Measurements from ENCODE around the gene VPS39. TPM values are rescaled to one million over a fixed set of nuclear protein-coding genes. Genes with fewer than 3 reads are reported as not detected.

VPS39 gene
- total and polyA plus RNA-seq, 2 of the 8 experiments (the other 6 are each of a cell fraction or from before 2014, with no cell fraction given), result 34.4 to 36.6 TPM

GRCh38 chr15:42160136-42160535 lies 48.0 kb downstream of the VPS39 start:
- Histone ChIP-seq H2AK5ac (ENCODE audit: low read depth, low read length) (no peak overlapping the region), H2AFZ (ENCODE audit: low read length) (no peak overlapping the region), H2BK15ac (ENCODE audit: low read length) (no peak overlapping the region), H2BK5ac (ENCODE audit: low read depth, low read length) (no peak overlapping the region), H3K9me3 (ENCODE audit: insufficient read depth in 2 of 2, low read depth in 1 of 2, low read length in 1 of 2) (no peaks in the 10 kb centered on the region), H3K4me1 (replicated peaks in 1 of 4; ENCODE audit: control insufficient read depth in 3 of 4, insufficient read depth in 4 of 4, low read length in 3 of 4) (no peaks in the 10 kb centered on the region), H3K27me3 (replicated peaks in 1 of 4; ENCODE audit: control insufficient read depth in 3 of 4, extremely low read depth in 1 of 4, insufficient read depth in 3 of 4, low read length in 3 of 4) (no peaks in the 10 kb centered on the region), H2BK20ac (ENCODE audit: low read length) (no peak overlapping the region), H3K79me2 (ENCODE audit: control insufficient read depth in 1 of 2, insufficient read depth in 2 of 2, low read length in 2 of 2) (no peaks in the 10 kb centered on the region), H3K4me2 (ENCODE audit: insufficient read depth in 1 of 2, low read depth in 2 of 2, low read length in 2 of 2) (no peak overlapping the region), H3K23me2 (ENCODE audit: low read depth, low read length) (no peaks in the 10 kb centered on the region), H3K18ac (ENCODE audit: extremely low read depth, low read length) (no peak overlapping the region), H4K5ac (ENCODE audit: insufficient read length, low read depth, low read length) (no peak overlapping the region), H4K20me1 (replicated peaks in 1 of 2; ENCODE audit: control insufficient read depth in 1 of 2, insufficient read depth in 2 of 2, low read length in 2 of 2) (peaks cover 2 to 3% of the 10 kb centered on the region in 2 experiments), H3K27ac (ENCODE audit: low read depth, low read length) (no peak overlapping the region), H3K36me3 (ENCODE audit: control insufficient read depth in 2 of 4, insufficient read depth in 4 of 4, low read length in 3 of 4) (peaks cover 13 to 48% (median 29%) of the 10 kb centered on the region in 4 experiments), H3K79me1 (ENCODE audit: low read depth, low read length) (no peaks in the 10 kb centered on the region), H4K91ac (replicated peaks; ENCODE audit: insufficient read length, low read length) (no peak overlapping the region), H2BK12ac (ENCODE audit: low read depth, low read length) (no peak overlapping the region), H3K4ac (replicated peaks; ENCODE audit: insufficient read length, low read depth, low read length) (no peak overlapping the region), H3K14ac (ENCODE audit: insufficient read length) (no peak overlapping the region), H3K9ac (replicated peaks in 1 of 4; ENCODE audit: extremely low read depth in 1 of 4, low read depth in 3 of 4, low read length in 3 of 4) (no peak overlapping the region), H3K56ac (replicated peaks; ENCODE audit: insufficient read length, low read depth, low read length) (no peak overlapping the region), H3K23ac (ENCODE audit: insufficient read length) (no peak overlapping the region), H4K8ac (ENCODE audit: extremely low read depth, insufficient read depth, low read length) (no peak overlapping the region), H3K4me3 (ENCODE audit: extremely low read depth in 1 of 4, insufficient read depth in 2 of 4, low read depth in 3 of 4, low read length in 4 of 4) (no peak overlapping the region), H2BK120ac (replicated peaks; ENCODE audit: low read depth, low read length) (no peak overlapping the region)
- CTCF ChIA-PET (ENCODE audit: partially characterized antibody), result no interaction called here
- FAIRE-seq (no peak), DNase-seq (ENCODE audit: low read depth in 1 of 2, low spot score in 2 of 2) (no peak)
- TF ChIP-seq EGR1 (IDR thresholded peaks at IDR 0.05; ENCODE audit: borderline replicate concordance, low read depth, low read length), result no peak
- no peak for TF ChIP-seq CEBPB (IDR thresholded peaks at IDR 0.05; ENCODE audit: low read depth, low read length)
- TF ChIP-seq PHF8 (conservative IDR thresholded peaks at IDR 0.05; ENCODE audit: low read depth, low read length), result no peak
- TF ChIP-seq RXRA (IDR thresholded peaks at IDR 0.05; ENCODE audit: insufficient read depth, low read depth, low read length), result no peak
- TF ChIP-seq CBX8 (IDR thresholded peaks at IDR 0.05; ENCODE audit: borderline replicate concordance, low read depth, low read length), result no peak
- no peak for TF ChIP-seq TAF1 (IDR thresholded peaks at IDR 0.05; ENCODE audit: low read depth, low read length)
- TF ChIP-seq SRF (IDR thresholded peaks at IDR 0.05; ENCODE audit: low read depth, low read length), result no peak
- POLR2A ChIA-PET (ENCODE audit: partially characterized antibody), result interaction anchor here (1.5 kb wide), 1 partner anchor 10 kb away, joined by 3 read pairs; no protein-coding TSS in a partner anchor
- 90% methylated on average over 7 of the region's 7 CpGs; no CpG with 5 or more reads in 1 of the 2 experiments for WGBS, 2 experiments (ENCODE audit: extremely low coverage in 1 of 2, insufficient coverage in 1 of 2, insufficient read length in 1 of 2, insufficient replicate concordance in 2 of 2, low coverage in 1 of 2, low lambda C conversion rate in 2 of 2, missing lambda C conversion rate in 1 of 2)
